Gastrocnemius medialis (tissue), 4 donors: ENCODE data around the gene YAF2.

ENCODE experiments used
- POLR2A ChIP-seq, 2 donors: fragments of 450-650 bp; IDR thresholded peaks; one replicate each; pipeline ENCODE4 v1.6.1; 2017; ENCODE audit warnings: antibody characterized with exemption in 2 of 2, mild to moderate bottlenecking in 2 of 2, moderate library complexity in 2 of 2
- TF ChIP-seq, protein P1 (sequence below), 5 experiments: fragments of 450-650 bp in 3 of 5; fragments of 200-600 bp in 2 of 5; sonication (generic) in 2 of 5; IDR thresholded peaks in 4 of 5; conservative IDR thresholded peaks in 1 of 5; 1 replicate in 4 of 5; 2 replicates in 1 of 5; pipeline ENCODE4 v1.5.1; 2016 to 2019; ENCODE audit warnings: antibody characterized with exemption in 5 of 5, mild to moderate bottlenecking in 3 of 5, moderate library complexity in 3 of 5

DNA sequence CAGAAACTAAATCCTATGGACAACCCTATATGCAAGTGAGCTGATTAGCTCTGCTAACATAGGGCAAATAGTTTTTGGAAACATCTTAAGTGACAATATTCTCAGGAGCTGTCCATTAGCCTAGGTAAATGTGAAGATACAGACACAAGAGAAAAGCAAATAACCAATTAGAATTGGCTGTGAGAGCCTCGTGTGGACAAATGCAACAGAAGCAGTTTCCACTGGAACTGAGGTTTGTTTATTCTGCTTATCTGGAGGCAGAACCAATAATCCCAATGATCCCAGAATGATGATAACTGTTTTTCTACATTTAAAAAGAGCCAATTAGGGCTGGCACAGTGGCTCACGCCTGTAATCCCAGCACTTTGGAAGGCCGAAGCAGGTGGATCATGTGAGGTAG, 43.2 kb upstream of the YAF2 start:
- TF ChIP-seq, protein P1, sequence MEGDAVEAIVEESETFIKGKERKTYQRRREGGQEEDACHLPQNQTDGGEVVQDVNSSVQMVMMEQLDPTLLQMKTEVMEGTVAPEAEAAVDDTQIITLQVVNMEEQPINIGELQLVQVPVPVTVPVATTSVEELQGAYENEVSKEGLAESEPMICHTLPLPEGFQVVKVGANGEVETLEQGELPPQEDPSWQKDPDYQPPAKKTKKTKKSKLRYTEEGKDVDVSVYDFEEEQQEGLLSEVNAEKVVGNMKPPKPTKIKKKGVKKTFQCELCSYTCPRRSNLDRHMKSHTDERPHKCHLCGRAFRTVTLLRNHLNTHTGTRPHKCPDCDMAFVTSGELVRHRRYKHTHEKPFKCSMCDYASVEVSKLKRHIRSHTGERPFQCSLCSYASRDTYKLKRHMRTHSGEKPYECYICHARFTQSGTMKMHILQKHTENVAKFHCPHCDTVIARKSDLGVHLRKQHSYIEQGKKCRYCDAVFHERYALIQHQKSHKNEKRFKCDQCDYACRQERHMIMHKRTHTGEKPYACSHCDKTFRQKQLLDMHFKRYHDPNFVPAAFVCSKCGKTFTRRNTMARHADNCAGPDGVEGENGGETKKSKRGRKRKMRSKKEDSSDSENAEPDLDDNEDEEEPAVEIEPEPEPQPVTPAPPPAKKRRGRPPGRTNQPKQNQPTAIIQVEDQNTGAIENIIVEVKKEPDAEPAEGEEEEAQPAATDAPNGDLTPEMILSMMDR (IDR thresholded peaks at IDR 0.05 in 4 of 5, conservative IDR thresholded peaks at IDR 0.05 in 1 of 5) = no peak
- TF ChIP-seq POLR2A (IDR thresholded peaks at IDR 0.05) = no peak
